Measurements from ENCODE around the gene BICD2.
A peak's percentile ranks its signal among the peaks of the same experiment; 100 is the strongest.

Gene BICD2

GRCh38 chr9:92707530-92707929 is 57.1 kb downstream of the BICD2 start:
- Histone ChIP-seq H2AFZ (ENCODE audit: low read depth, low read length, severe bottlenecking) (no peak overlapping the region), H3K4me3 (ENCODE audit: insufficient read depth, low read length, poor library complexity, severe bottlenecking) (no peak overlapping the region), H3K9ac (ENCODE audit: low read length) (no peak overlapping the region), H3K27me3 (ENCODE audit: low read length) (no peaks in the 10 kb centered on the region), H3K79me2 (ENCODE audit: insufficient read depth, low read length) (no peaks in the 10 kb centered on the region), H3K9me3 (ENCODE audit: insufficient read depth, low read length) (no peaks in the 10 kb centered on the region), H3K4me2 (ENCODE audit: low read depth, low read length, poor library complexity, severe bottlenecking) (no peak overlapping the region), H3K27ac (ENCODE audit: low read depth, low read length) (no peak overlapping the region), H3F3A (ENCODE audit: insufficient read depth) (peaks cover 18% of the 10 kb centered on the region; the same call in 1 of the 2 replicates), H3K9me2 (replicated peaks; ENCODE audit: insufficient read depth, low read length) (no peaks in the 10 kb centered on the region), H3K36me3 (ENCODE audit: low read length) (peaks cover 7% of the 10 kb centered on the region; the same call in 1 of the 2 replicates), H4K20me1 (ENCODE audit: low read depth, low read length) (no peaks in the 10 kb centered on the region)
- TF ChIP-seq EZH2phosphoT487 (conservative IDR thresholded peaks at IDR 0.05; ENCODE audit: low read length) (no peak), CTCF (IDR thresholded peaks at IDR 0.05; ENCODE audit: insufficient read depth, low read length, poor library complexity, severe bottlenecking) (no peak)

GRCh38 chr9:92706218-92706940 is 58.3 kb downstream of the BICD2 start:
- Histone ChIP-seq H3K9ac (ENCODE audit: low read length) (no peak overlapping the region), H3K27ac (ENCODE audit: low read depth, low read length) (no peak overlapping the region)

GRCh38 chr9:92704528-92704927 is 60.1 kb downstream of the BICD2 start:
- H3K9ac ChIP-seq (ENCODE audit: low read length), result no peak overlapping the region
- no peak overlapping the region for H2AFZ ChIP-seq (ENCODE audit: low read depth, low read length, severe bottlenecking)
- H3K4me3 ChIP-seq (ENCODE audit: insufficient read depth, low read length, poor library complexity, severe bottlenecking), result no peak overlapping the region
- no peak overlapping the region for H3K27ac ChIP-seq (ENCODE audit: low read depth, low read length)
- H4K20me1 ChIP-seq (ENCODE audit: low read depth, low read length), result no peaks in the 10 kb centered on the region
- H3F3A ChIP-seq (ENCODE audit: insufficient read depth), result peaks cover 18% of the 10 kb centered on the region; the same call in 1 of the 2 replicates
- H3K4me2 ChIP-seq (ENCODE audit: low read depth, low read length, poor library complexity, severe bottlenecking), result no peak overlapping the region
- H3K79me2 ChIP-seq (ENCODE audit: insufficient read depth, low read length), result no peaks in the 10 kb centered on the region
- H3K9me2 ChIP-seq (replicated peaks; ENCODE audit: insufficient read depth, low read length), result no peaks in the 10 kb centered on the region
- no peaks in the 10 kb centered on the region for H3K27me3 ChIP-seq (ENCODE audit: low read length)
- no peaks in the 10 kb centered on the region for H3K9me3 ChIP-seq (ENCODE audit: insufficient read depth, low read length)
- no peaks in the 10 kb centered on the region for H3K36me3 ChIP-seq (ENCODE audit: low read length)
- TF ChIP-seq CTCF (IDR thresholded peaks at IDR 0.05; ENCODE audit: insufficient read depth, low read length, poor library complexity, severe bottlenecking) (no peak), EZH2phosphoT487 (conservative IDR thresholded peaks at IDR 0.05; ENCODE audit: low read length) (no peak)

More at GRCh38 chr9:92706218-92706940, 58.3 kb downstream of the BICD2 start:
- Histone ChIP-seq H4K20me1 (ENCODE audit: low read depth, low read length) (no peaks in the 10 kb centered on the region), H3K27me3 (ENCODE audit: low read length) (no peaks in the 10 kb centered on the region), H3F3A (ENCODE audit: insufficient read depth) (peaks cover 18% of the 10 kb centered on the region; the same call in 1 of the 2 replicates), H3K9me3 (ENCODE audit: insufficient read depth, low read length) (no peaks in the 10 kb centered on the region), H3K79me2 (ENCODE audit: insufficient read depth, low read length) (no peaks in the 10 kb centered on the region), H3K9me2 (replicated peaks; ENCODE audit: insufficient read depth, low read length) (no peaks in the 10 kb centered on the region), H2AFZ (ENCODE audit: low read depth, low read length, severe bottlenecking) (no peak overlapping the region), H3K4me2 (ENCODE audit: low read depth, low read length, poor library complexity, severe bottlenecking) (no peak overlapping the region), H3K4me3 (ENCODE audit: insufficient read depth, low read length, poor library complexity, severe bottlenecking) (no peak overlapping the region), H3K36me3 (ENCODE audit: low read length) (peaks cover 1% of the 10 kb centered on the region; the same call in 1 of the 2 replicates)
- TF ChIP-seq EZH2phosphoT487 (conservative IDR thresholded peaks at IDR 0.05; ENCODE audit: low read length) (no peak), CTCF (IDR thresholded peaks at IDR 0.05; ENCODE audit: insufficient read depth, low read length, poor library complexity, severe bottlenecking) (peak; percentile 69)
